GM19455 (cell line): ENCODE data around the gene POLR2L.

Experiments used
- ATAC-seq: cut with Tn5 transposase; IDR thresholded peaks from one replicate; pipeline ENCODE4 v1.9.1; 2021; ENCODE audit not compliant: unreplicated experiment

POLR2L gene

DNA sequence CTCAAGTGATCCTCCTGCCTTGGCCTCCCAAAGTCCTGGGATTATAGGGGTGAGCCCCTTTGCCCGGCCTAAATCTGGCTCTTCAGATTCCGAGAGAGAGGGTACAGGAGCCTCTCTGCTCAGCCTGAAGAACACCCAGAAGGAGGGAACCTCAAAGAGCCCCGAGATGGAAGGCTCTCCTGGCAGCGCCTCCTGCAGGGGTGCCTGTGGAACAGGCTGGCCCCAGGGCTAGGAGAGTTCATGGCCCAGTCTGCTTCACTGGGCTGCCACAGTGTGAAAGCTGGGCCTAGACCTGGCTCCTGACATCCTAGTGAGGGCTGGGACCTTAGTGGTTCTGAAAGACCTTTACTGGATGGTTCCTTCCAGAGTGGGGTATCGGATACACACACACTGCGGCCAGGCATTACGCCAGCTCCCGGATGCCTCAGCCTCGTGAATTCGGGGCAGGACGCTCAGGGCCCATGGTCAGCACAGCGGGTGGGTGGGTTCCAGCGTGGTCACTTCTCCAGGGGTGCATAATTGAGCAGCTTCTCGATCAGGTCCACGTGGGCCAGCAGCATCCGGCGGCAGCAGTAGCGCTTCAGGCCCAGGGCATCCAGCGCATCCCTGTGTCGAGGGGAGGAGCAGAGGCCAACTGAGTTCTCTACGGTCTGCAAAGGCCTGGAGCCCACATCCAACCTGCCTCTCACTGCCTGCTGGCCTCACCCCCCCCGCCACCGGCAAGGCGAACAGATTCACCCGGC, 2.3 kb downstream of the POLR2L start:
- ATAC-seq, result no peak

GRCh38 chr11:839280-839623, 3.1 kb downstream of the POLR2L start:
- no peak for ATAC-seq

DNA sequence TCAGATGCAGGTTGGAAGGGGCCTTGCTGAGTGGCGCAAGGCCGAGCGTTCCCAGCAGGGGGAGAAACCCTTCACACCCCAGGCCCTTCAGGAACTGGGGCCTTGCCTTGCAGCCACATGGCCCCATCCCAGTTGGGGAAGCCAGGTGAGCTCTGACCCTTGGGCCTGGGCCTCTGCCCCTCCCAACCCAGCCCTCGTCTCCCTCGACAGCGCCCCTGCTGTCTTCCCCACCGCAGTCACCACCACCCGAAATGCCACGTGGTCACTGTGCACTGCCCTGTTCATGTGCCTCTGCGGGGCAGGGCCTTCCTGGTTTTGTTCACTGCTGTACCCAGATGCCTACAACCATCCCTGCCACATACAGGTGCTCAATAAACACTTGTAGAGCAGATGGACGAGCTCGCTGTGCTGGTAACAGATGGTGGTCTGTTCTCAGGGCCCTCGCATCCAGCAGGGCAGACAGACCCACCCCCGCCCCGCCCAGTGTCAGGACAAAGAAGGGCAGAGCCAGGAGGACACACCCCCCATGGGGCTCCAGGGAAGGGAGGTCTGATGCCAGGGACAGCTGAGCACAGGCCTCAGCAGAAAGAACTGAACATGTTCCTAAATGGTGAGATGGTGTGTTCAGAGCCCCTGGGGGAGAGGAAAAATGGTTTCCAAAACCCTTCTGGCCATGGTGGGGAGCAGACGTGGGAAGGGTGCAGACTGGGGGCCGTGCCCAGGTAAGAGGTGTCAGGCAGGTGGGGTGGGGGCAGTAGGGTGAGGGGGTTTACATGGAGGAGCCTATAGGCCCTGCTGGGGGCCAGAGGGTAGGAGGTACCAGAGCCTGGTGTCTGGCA, 3.7 kb downstream of the POLR2L start:
- no peak for ATAC-seq

DNA sequence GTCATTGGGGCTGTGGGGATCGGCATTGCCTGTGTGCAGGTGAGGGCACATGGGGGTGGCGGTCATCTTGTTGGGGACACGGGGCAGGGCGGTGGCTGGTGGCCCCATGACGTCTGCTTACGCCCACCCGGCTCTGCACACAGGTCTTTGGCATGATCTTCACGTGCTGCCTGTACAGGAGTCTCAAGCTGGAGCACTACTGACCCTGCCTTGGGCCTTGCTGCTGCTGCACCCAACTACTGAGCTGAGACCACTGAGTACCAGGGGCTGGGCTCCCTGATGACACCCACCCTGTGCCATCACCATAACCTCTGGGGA, 4.4 kb downstream of the POLR2L start:
- ATAC-seq, result no peak

- no peak for ATAC-seq
These were observed 4.9 kb downstream of the POLR2L start for GRCh38 chr11:837189-837989.

DNA sequence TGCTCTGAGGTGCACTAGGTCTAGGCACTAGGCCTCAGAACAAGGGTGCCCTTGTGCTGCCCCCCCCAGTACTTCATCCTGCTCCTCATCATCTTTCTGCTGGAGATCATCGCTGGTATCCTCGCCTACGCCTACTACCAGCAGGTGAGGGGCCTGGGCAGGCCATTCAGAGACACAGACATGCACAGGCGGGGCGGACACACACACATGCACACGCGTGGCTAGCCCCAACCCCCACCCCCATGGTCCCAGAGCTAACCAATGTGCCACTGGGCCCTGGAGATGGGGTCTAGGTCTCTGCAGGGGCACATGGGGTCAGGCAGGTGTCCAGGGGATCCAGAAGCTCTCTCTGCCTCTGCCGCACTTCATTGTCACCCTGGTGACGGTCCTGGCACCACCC, 5.6 kb downstream of the POLR2L start:
- ATAC-seq, result no peak

DNA sequence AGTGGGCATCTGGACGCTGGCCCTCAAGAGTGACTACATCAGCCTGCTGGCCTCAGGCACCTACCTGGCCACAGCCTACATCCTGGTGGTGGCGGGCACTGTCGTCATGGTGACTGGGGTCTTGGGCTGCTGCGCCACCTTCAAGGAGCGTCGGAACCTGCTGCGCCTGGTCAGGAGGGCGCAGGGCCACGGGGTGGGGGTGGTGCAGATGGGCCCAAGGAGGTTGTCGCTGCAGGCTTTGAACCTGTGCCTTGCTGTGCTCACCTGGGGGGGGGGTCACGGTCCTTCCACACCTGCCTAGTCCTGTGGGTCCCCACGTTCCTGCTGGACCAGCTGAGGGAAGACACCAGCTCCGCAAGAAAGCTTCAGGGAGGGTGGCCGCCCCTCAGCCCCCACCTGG, 6.1 kb downstream of the POLR2L start:
- no peak for ATAC-seq

DNA sequence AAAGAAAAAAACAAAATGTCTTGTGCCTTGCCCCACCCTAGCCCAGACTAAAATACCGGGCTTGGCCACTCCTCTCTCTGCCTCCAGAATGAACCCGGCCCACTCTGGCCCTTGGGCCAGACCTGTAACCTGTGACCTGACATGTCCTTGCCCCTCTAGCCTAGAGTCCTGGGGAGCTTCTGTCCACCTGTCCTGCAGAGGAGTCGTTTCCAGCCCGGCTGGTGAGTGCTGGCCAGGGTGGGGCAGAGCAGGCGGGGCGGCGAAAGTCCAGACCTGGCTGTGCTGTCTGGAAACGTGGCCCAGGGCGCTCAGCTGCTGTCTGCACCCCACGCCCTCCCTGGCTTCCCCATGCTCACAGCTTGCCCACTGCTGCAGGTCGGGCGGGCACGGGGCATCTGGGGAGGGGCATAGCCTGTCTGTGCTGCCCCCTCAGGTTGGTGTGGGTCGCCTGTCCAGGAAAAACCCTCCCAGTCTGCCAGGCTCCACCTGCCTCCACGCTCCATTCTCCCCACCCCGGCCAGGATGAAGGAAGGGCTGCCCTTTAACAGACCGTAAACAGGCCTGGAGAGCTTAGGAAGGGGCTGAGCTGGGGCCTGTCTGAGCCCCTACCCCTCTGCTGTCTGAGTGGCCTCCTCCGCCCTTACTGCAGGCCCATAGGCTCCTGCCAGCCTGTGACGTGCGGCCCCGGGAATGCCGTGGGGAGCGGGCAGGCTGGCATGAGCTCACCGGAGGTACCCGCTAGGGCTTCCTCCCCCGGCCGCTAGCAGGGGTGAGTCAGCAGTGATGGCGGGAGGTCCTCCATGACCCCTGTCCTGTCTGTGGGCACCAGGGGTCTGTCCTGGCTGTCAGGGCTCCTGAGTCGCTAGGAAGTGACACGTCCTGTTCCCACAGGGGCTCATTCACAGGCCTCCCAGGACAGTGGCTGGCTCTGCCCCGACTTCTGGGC, 7.7 kb downstream of the POLR2L start:
- no peak for ATAC-seq

GRCh38 chr11:833849-834311, 8.4 kb downstream of the POLR2L start:
- ATAC-seq, result no peak

GRCh38 chr11:833114-833791, 9.1 kb downstream of the POLR2L start:
- ATAC-seq, result no peak

GRCh38 chr11:832529-833113, 9.7 kb downstream of the POLR2L start, which contains the start of gene CD151:
TSS of gene CD151 (plus strand) at chr11:832952. CDS start at chr11:836070, 3,118 bp downstream.
- no peak for ATAC-seq

- no peak for ATAC-seq
These were observed 10.3 kb downstream of the POLR2L start for GRCh38 chr11:831961-832528.

DNA sequence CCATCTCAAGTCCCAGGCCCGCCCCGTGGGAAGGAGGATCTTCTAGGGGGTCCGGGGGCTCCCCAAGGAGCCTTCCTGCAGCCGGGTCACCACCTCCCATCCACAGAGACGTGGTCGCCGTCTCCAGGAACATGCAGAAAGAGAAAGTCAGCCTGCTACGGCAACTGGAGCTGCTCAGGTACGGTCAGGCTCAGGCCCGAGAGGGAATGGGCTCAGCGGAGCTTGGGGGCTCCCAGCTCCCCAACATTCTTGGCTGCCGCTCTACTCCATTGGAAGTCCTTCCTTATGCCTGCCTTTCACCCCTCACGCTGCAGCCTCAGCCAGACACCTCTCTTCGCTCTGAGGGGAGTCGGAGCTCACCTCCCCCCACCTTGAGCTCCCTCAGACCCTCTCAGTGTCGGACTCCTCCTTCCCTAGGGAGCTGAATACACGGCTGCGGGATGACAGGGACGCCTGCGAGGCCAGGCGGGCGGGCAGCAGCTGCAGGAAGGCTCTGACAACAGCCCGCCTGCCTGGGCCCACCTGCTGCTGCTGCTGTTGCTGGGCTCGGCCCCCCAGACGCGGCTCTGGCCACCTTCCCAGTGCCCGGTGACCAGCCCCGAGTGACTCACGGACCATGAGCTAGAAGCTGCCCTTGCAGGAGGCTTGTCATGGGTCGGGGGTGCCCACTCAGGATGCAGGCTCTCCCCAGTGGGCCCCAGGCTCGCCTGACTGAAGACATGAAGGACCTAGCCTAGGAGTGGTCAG, 11.0 kb downstream of the POLR2L start:
- no peak for ATAC-seq

DNA sequence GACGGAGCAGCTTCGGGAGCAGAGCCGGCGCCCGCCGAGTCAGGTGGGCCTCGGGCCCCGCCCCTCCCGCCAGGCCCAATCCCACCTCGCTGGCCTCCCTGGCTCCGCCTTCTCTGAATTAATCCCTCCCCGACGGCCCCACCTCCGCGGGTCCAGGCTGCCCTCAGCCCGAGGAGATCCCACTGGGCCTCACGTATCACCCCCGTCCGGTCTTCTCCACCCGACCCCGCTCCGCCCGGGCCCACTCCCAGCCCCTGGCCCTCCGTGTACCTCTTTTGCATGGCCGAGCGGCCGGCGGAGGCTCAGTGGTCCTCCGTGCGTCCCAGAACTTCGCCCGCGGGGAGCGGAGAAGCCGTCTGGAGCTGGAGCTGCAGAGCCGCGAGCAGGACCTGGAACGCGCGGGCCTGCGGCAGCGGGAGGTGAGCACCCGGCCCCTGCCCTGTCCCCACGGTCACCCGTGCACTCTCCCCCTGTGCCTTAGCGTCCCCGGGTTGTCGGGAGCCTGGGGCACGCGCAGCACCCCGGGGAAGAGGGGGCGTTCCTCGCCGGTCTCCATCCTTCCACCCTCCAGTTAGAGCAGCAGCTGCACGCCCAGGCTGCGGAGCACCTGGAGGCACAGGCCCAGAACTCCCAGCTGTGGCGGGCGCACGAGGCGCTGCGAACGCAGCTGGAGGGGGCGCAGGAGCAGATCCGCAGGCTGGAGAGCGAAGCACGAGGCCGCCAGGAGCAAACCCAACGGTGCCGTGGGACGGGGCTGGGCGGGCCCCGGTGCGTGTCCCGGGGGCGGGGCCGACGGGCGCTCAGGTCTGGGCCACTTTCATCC, 11.8 kb downstream of the POLR2L start:
- ATAC-seq, result peak; percentile 38

GRCh38 chr11:829847-830294, 12.5 kb downstream of the POLR2L start:
- ATAC-seq, result no peak

GRCh38 chr11:829176-829846, 13.0 kb downstream of the POLR2L start:
- ATAC-seq, result no peak
